Fibroblast of skin of abdomen (primary cell): ENCODE results near the gene SBNO1.
"Not testable (repeated sequence)": the region's sequence is repeated elsewhere in the genome, so short reads cannot be mapped to it uniquely, and the experiment has no call there.

Source experiments
- DNase-seq: peaks from one replicate; pipeline ENCODE4 v3.0.0-alpha.2; 2013

The SBNO1 gene

GRCh38 chr12:123269395-123269892 lies 95.2 kb downstream of the SBNO1 start:
- DNase-seq: peak; percentile 85

- no peak for DNase-seq
Measured at GRCh38 chr12:123268850-123269249, 95.8 kb downstream of the SBNO1 start.

GRCh38 chr12:123267991-123268843 lies 96.4 kb downstream of the SBNO1 start:
- no peak for DNase-seq

- DNase-seq: no peak
Measured at GRCh38 chr12:123267335-123267920, 97.2 kb downstream of the SBNO1 start.

- DNase-seq: no peak
Measured at GRCh38 chr12:123266679-123267277, 97.9 kb downstream of the SBNO1 start.

- DNase-seq: no peak
Measured at GRCh38 chr12:123265851-123266678, 98.6 kb downstream of the SBNO1 start.

GRCh38 chr12:123264642-123265041 lies 100.0 kb downstream of the SBNO1 start:
- no peak for DNase-seq

GRCh38 chr12:123263196-123263817 lies 101.3 kb downstream of the SBNO1 start:
- DNase-seq: no peak

GRCh38 chr12:123261196-123261595 lies 103.5 kb downstream of the SBNO1 start:
- DNase-seq: no peak

GRCh38 chr12:123260081-123260480 lies 104.6 kb downstream of the SBNO1 start:
- DNase-seq: no peak

GRCh38 chr12:123258593-123258992 lies 106.1 kb downstream of the SBNO1 start:
- no peak for DNase-seq

- no peak for DNase-seq
Measured at GRCh38 chr12:123254853-123255446, 109.7 kb downstream of the SBNO1 start.

GRCh38 chr12:123253641-123254459 lies 110.8 kb downstream of the SBNO1 start:
- no peak for DNase-seq

GRCh38 chr12:123252365-123252764 lies 112.3 kb downstream of the SBNO1 start:
- not testable (repeated sequence) for DNase-seq

- no peak for DNase-seq
Measured at GRCh38 chr12:123251403-123252076, 113.1 kb downstream of the SBNO1 start.

- DNase-seq: no peak
Measured at GRCh38 chr12:123250471-123251383, 113.9 kb downstream of the SBNO1 start.

GRCh38 chr12:123248996-123249741 lies 115.5 kb downstream of the SBNO1 start:
- DNase-seq: not testable (repeated sequence)

- not testable (repeated sequence) for DNase-seq
Measured at GRCh38 chr12:123248129-123248528, 116.5 kb downstream of the SBNO1 start.
